Stimulated activated CD8-positive, alpha-beta memory T cell treated with anti-CD3 and anti-CD28 coated beads, Interleukin-15, amount 100 ng/mL, for 4 hours (primary cell): ENCODE measurements around the gene TNF.

Experiments used
- DNase-seq, 2 donors: peaks; one replicate each; pipeline ENCODE4 v3.0.0-alpha.2; 2020; ENCODE audit warnings: low read depth in 2 of 2

The TNF gene

DNA sequence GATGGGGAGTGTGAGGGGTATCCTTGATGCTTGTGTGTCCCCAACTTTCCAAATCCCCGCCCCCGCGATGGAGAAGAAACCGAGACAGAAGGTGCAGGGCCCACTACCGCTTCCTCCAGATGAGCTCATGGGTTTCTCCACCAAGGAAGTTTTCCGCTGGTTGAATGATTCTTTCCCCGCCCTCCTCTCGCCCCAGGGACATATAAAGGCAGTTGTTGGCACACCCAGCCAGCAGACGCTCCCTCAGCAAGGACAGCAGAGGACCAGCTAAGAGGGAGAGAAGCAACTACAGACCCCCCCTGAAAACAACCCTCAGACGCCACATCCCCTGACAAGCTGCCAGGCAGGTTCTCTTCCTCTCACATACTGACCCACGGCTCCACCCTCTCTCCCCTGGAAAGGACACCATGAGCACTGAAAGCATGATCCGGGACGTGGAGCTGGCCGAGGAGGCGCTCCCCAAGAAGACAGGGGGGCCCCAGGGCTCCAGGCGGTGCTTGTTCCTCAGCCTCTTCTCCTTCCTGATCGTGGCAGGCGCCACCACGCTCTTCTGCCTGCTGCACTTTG, at the start of gene TNF:
TNF (plus strand) TSS at position 231 of the 567 bp plus-strand sequence; CDS start at position 408, 177 bp downstream.
- DNase-seq: peak; percentile 62 to 75

- DNase-seq: no peak
Observed at GRCh38 chr6:31525932-31526591, 49.3 kb upstream of the TNF start.

GRCh38 chr6:31528307-31528777, 47.0 kb upstream of the TNF start:
- DNase-seq: no peak

- no peak for DNase-seq
Observed at GRCh38 chr6:31528821-31529328, 46.5 kb upstream of the TNF start, which contains the start of gene MCCD1. TSS of gene MCCD1 (plus strand) at chr6:31528962. CDS start at chr6:31529015, 53 bp downstream.

- no peak for DNase-seq
Observed at GRCh38 chr6:31529329-31530150, 45.8 kb upstream of the TNF start.

GRCh38 chr6:31530659-31531058, 44.7 kb upstream of the TNF start:
- no peak for DNase-seq

DNA sequence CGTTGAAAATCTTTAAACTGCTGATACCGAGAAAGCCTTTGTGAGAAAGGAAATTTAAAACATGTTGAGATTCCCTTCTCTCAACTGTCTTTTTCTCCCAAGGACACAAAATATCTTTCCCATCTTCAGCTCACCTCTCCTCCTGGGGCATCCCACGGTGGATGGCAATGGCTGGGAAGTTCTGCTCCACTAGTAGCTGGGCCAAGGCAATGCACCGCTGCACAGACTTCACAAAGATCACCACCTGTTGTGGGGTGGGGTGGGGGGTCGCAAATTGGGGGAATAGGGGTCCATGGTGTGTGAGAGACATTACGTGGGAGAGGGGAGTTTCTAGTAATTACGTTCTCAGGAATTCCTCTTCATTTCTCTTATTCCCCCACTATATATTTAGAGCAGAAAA, 44.2 kb upstream of the TNF start:
- DNase-seq: no peak

DNA sequence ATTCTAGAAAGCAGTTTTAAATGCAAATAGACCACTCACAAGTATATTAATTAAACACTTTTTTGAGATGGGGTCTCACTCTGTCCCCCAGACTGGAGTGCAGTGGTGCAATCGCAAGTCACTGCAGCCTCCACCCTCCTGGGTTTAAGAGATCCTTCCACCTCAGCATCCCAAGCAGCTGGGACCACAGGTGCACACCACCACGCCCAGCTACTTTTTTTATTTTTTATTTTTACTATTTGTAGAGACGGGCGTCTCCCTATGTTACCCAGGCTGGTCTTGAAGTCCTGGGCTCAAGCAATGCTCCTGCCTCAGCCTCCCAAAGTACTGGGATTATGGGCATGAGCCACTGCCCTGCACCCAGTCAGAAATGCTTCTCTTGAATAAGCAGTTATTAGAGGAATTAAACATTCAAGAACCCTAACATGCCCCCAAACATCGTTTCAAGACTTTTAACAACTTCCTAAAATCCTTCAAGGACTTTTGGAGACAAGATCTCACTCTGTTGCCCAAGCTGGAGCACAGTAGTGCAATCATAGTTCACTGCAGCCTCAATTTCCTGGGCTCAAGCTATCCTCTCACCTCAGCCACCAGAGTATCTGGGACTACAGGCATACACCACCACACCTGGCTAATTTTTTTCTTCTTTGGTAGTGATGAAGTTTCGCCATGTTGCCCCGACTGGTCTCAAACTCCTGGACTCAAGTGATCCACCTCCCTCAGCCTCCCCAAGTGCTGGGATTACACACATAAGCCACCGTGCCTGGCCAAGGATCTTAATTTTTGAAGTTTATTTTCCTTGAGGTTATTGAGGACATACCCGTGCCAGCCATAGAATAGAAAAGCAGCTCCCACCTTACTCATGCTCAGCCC, 43.4 kb upstream of the TNF start:
- DNase-seq: no peak

DNA sequence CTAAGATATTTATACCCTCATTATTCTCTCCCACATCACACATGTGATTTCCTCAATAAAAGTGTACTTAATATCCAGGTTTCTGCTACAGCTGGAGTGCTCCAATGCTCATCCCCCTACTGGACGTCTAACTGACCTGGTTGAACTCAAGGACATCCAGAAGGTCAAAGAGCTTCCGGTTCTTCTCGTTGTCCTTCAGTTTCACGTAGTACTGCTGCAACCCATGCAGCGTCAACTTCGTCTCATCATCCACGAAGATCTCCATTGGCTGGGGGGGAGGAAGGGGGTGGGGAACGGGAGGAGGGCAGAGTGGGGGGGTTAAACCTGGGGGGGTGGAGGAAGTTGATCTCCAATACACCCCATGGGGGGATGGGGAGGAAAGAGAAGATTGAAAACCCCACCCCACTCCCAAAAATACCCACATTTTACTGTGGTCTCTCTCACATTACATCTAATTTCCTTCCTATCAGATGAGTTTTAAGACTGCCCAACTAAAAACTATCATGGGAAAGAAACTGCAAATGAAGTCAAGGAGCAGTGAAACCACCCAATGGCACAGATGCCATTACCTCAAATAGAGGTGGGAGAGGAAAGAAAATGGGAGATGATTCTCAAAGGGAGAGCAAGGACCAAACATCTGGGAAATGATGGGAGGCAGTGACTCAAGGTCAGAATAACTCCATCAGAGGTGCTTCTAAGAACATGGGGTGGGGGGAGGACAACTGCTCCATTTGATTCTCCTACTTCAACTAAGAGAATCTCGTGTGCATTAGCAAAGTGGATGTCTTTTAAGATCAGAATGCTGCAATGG, 42.5 kb upstream of the TNF start:
- no peak for DNase-seq

GRCh38 chr6:31533455-31533841, 41.9 kb upstream of the TNF start:
- no peak for DNase-seq

DNA sequence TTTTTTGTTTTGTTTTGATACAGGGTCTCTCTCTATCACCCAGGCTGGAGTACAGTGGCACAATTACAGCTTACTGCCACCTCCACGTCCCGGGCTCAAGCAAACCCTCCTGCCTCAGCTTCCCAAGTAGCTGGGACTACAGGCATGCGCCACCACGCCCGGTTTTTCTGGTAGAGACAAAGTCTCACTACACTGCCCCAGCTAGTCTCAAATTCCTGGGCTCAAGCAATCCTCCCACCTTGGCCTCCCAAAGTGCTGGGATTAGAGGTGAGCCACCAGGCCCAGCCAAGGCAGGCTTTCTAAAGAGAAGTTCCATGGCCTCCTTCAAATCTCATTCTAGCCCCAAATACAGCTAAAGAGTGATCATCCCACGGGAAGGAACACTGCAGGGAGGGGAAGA, 41.4 kb upstream of the TNF start:
- no peak for DNase-seq

- DNase-seq: no peak
Observed at GRCh38 chr6:31534521-31535040, 40.8 kb upstream of the TNF start.

GRCh38 chr6:31535538-31536324, 39.6 kb upstream of the TNF start:
- no peak for DNase-seq

DNA sequence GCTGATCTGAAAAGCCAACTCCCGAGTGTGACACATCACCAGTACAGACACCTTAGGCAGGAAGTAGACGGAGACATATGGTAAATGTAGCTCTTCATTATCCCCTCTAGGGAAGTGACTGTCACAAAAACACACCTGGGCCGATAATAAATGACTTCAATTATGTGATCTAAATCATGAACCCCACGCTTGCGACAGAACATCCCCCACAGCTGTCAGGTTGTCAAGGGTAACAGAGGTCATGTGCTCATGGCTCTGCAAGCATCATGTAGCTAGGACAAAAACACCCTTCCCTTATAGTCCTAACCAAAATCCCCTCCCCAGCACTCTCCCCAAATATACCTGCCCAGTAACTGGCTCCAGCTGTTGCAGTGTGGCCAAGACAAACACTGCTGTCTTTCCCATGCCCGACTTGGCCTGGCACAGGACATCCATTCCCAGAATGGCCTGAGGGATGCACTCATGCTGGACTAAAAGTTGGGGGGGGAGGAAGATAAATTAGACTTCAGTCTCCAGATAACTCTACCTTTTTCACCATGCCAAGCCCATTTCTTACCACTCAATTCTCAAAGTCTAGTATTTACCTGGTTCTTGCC, 36.5 kb upstream of the TNF start:
- no peak for DNase-seq

- no peak for DNase-seq
Observed at GRCh38 chr6:31540640-31541039, 34.7 kb upstream of the TNF start.

DNA sequence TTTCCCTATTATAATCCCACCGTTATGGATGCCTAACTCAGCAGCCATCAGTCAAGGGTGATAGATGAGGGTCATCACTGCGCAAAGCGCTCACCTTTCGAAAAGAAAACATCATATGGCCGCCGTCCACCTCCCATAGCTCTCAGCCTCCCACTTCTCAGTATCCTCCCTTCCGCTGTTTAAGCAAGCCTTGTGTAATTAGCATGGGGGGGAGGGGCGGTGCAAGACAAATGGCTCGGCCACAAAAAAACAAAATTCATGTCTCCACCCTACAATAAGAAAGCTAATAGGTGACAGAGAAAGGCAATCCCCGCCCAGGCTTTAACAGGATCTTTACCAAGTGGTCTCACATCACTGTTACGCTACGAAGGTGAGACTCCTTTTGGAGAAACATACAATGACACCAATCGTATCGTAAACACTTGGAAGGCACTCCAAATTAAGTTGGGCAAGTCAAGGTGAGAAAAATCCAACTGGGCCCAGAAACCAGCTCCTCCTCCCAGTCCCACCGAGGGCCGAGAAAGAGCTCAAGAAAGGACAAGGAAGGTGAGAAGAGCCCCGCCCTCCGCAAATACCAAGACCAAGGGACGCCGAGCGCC, 34.2 kb upstream of the TNF start:
- peak in 1 of 2 donors; percentile 37 for DNase-seq

DNA sequence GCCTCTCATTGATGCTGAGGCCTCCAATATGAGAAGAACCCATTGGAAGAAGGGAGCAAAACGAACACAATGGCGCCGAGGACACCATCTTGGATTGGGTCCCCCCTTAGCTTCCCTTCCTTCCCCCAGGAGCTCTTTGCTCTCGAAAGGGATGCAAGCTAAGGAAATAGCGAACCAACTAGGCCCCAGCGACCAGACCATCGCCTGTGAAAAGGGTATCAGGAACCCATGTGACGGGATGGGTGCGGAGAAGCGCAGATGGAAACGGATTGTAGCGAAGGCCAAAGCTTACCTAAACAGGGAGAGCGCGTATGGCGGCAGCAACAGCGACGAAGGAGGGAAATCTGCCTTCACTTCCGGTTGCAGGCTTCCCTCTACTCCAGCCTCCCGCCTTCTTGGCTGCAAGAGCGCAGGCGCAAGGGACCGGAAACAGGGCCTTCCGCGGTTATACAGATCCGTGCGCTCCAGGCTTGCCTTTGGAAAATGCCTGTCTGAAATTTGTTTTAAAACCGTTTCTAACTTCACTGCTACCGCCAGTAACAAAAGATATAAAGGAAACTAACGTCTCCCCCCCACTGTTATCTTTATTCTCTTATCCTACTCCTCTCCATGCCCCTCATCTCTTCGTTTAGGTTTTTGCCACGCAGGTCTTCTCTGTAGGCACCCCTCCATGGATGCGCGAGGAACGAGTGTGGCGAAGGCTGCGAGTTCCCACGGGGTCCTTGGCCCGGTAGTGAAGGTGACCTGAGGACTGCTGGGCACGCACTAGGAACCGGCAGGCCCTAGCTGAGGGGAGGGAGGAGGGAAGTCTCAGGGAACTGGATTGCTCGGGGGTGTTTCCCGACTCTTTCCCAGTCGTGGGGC, 33.5 kb upstream of the TNF start, which contains the start of gene DDX39B:
DDX39B (minus strand) TSS at position 346 of the 864 bp plus-strand sequence. CDS start 1,471 bp downstream, outside the sequence.
- DNase-seq: peak; percentile 83 to 91

GRCh38 chr6:31543639-31544038, 31.7 kb upstream of the TNF start:
- DNase-seq: no peak
